Measurements from ENCODE around the gene PRKCB.

PRKCB gene

GRCh38 chr16:24052329-24053098 is 216.7 kb downstream of the PRKCB start:
- no peak for DNase-seq

GRCh38 chr16:24053099-24053946 is 217.5 kb downstream of the PRKCB start:
- DNase-seq, result no peak

GRCh38 chr16:24054741-24055491 is 219.1 kb downstream of the PRKCB start:
- no peak for DNase-seq

GRCh38 chr16:24062270-24062817 is 226.6 kb downstream of the PRKCB start:
- DNase-seq, result no peak

GRCh38 chr16:24069036-24069590 is 233.3 kb downstream of the PRKCB start:
- DNase-seq, result no peak

GRCh38 chr16:24070851-24071250 is 235.1 kb downstream of the PRKCB start:
- no peak for DNase-seq

GRCh38 chr16:24071666-24072360 is 236.0 kb downstream of the PRKCB start:
- DNase-seq, result no peak

- DNase-seq, result no peak
These were observed 237.5 kb downstream of the PRKCB start for GRCh38 chr16:24073321-24073720.

- DNase-seq, result no peak
These were observed 238.8 kb downstream of the PRKCB start for GRCh38 chr16:24074574-24074973.

GRCh38 chr16:24075302-24075701 is 239.5 kb downstream of the PRKCB start:
- DNase-seq, result no peak

- DNase-seq, result no peak
These were observed 240.3 kb downstream of the PRKCB start for GRCh38 chr16:24075931-24076716.

- DNase-seq, result no peak
These were observed 241.5 kb downstream of the PRKCB start for GRCh38 chr16:24077292-24077691.

- DNase-seq, result no peak
These were observed 242.2 kb downstream of the PRKCB start for GRCh38 chr16:24077966-24078365.

GRCh38 chr16:24085666-24086065 is 249.9 kb downstream of the PRKCB start:
- DNase-seq, result no peak

GRCh38 chr16:24087891-24088410 is 252.2 kb downstream of the PRKCB start:
- DNase-seq, result no peak

- no peak for DNase-seq
These were observed 253.0 kb downstream of the PRKCB start for GRCh38 chr16:24088767-24089166.

GRCh38 chr16:24091125-24091524 is 255.3 kb downstream of the PRKCB start:
- no peak for DNase-seq

- no peak for DNase-seq
These were observed 257.3 kb downstream of the PRKCB start for GRCh38 chr16:24093049-24093448.

GRCh38 chr16:24094660-24095059 is 258.9 kb downstream of the PRKCB start:
- no peak for DNase-seq

GRCh38 chr16:24098896-24099295 is 263.1 kb downstream of the PRKCB start:
- DNase-seq, result no peak

- no peak for DNase-seq
These were observed 265.6 kb downstream of the PRKCB start for GRCh38 chr16:24101431-24101830.

All from NCI-H1048 (cell line).